Testis (tissue), 3 donors: ENCODE results near the gene FGF4. TPM values are rescaled to one million over a fixed set of nuclear protein-coding genes. Genes with fewer than 3 reads are reported as not detected.

Experiments
- DNase-seq: peaks from one replicate; pipeline ENCODE4 v3.0.0-alpha.2; 2019
- H3K27ac ChIP-seq, 2 donors: fragments of 200-600 bp; sonication (generic); one replicate each; pipeline ENCODE4 v1.5.1; 2019
- H3K27me3 ChIP-seq: fragments of 200-600 bp; sonication (generic); one replicate; pipeline ENCODE4 v1.5.1; 2019
- H3K36me3 ChIP-seq: fragments of 200-600 bp; sonication (generic); one replicate; pipeline ENCODE4 v1.5.1; 2017; ENCODE audit warnings: low read depth; ENCODE audit errors: missing control alignments
- H3K4me1 ChIP-seq: fragments of 200-600 bp; sonication (generic); one replicate; pipeline ENCODE4 v1.5.1; 2019
- H3K4me3 ChIP-seq, 2 donors: fragments of 200-600 bp; sonication (generic); one replicate each; pipeline ENCODE4 v1.5.1; 2017 to 2019
- H3K9me3 ChIP-seq: fragments of 200-600 bp; sonication (generic); one replicate; pipeline ENCODE4 v1.5.1; 2017
- CTCF ChIP-seq, 3 experiments: fragments of 450-650 bp in 2 of 3; fragments of 200-600 bp in 1 of 3; sonication (generic) in 1 of 3; IDR thresholded peaks; one replicate each; pipeline ENCODE4 v1.5.1; 2016 to 2019; ENCODE audit warnings: antibody characterized with exemption in 3 of 3, mild to moderate bottlenecking in 2 of 3, moderate library complexity in 1 of 3
- POLR2A ChIP-seq: fragments of 450-650 bp; IDR thresholded peaks from one replicate; pipeline ENCODE4 v1.6.1; 2017; ENCODE audit warnings: antibody characterized with exemption, mild to moderate bottlenecking, moderate library complexity
- WGBS, 2 donors: methylation state at CpG; one replicate each; pipeline ENCODE4 v1.1.5; 2018; 5-methylcytosine and 5-hydroxymethylcytosine counted together
- intact Hi-C: fragments of 100-400 bp; cut with DNase I; formaldehyde crosslinking; loops from one replicate; pipeline ENCODE4 v1.15.1; 2023; ENCODE audit warnings: low total_unique reads
- polyA plus RNA-seq: library from polyadenylated mRNA; stranded (reverse); fragments of 350-450 nt; fragmentation: Illumina TruSeq; extraction: RNeasy Lipid Tissue Mini Kit (QIAGEN cat#74804); gene quantifications from one replicate; pipeline ENCODE4 v1.2.3, GENCODE V29; 2014; ENCODE audit warnings: low read depth, low replicate concordance; ENCODE audit not compliant: insufficient read depth
- total RNA-seq, 2 donors: library from RNA; depleted of rRNA; stranded (reverse); fragments of >200 nt; gene quantifications; one replicate each; pipeline ENCODE4 v1.2.3, GENCODE V29; 2016

FGF4 gene
- total and polyA plus RNA-seq, 3 donors from 2014 or later, result 0.28 to 2.8 (median 0.87) TPM

GRCh38 chr11:69781241-69781640 is 6.1 kb upstream of the FGF4 start:
- TF ChIP-seq POLR2A (no peak), CTCF (IDR thresholded peaks at IDR 0.05) (no peak)
- Histone ChIP-seq H3K4me1 (no peaks in the 10 kb centered on the region), H3K36me3 (no peaks in the 10 kb centered on the region), H3K9me3 (no peaks in the 10 kb centered on the region), H3K27me3 (no peaks in the 10 kb centered on the region), H3K4me3 (no peak overlapping the region), H3K27ac (no peak overlapping the region)
- intact Hi-C loops, result no loop called here
- WGBS, 2 donors, result 69 to 79% methylated on average over 8 of the region's 8 CpGs
- no peak for DNase-seq

- Histone ChIP-seq H3K9me3 (no peaks in the 10 kb centered on the region), H3K4me1 (no peaks in the 10 kb centered on the region), H3K27me3 (no peaks in the 10 kb centered on the region), H3K36me3 (no peaks in the 10 kb centered on the region), H3K4me3 (no peak overlapping the region), H3K27ac (no peak overlapping the region)
- 90 to 92% methylated on average over 8 of the region's 8 CpGs for WGBS, 2 donors
- TF ChIP-seq CTCF (IDR thresholded peaks at IDR 0.05) (no peak), POLR2A (no peak)
- no peak for DNase-seq
- intact Hi-C loops, result no loop called here
These were observed 3.2 kb upstream of the FGF4 start for GRCh38 chr11:69778373-69778772.

- Histone ChIP-seq H3K4me1 (no peaks in the 10 kb centered on the region), H3K27ac (no peak overlapping the region), H3K9me3 (no peaks in the 10 kb centered on the region), H3K4me3 (peak overlapping the region; percentile 34 to 53), H3K36me3 (no peaks in the 10 kb centered on the region), H3K27me3 (no peaks in the 10 kb centered on the region)
- no peak for TF ChIP-seq POLR2A
- TF ChIP-seq CTCF (IDR thresholded peaks at IDR 0.05), result no peak
- intact Hi-C loops, result no loop called here
- DNase-seq, result no peak
- 1% methylated on average over 24 of the region's 107 CpGs; no CpG with 5 or more reads in 1 of the 2 donors for WGBS, 2 donors
These were observed 583 bp downstream of the FGF4 start for GRCh38 chr11:69774354-69775162.

GRCh38 chr11:69773626-69774353 is 1.4 kb downstream of the FGF4 start:
- WGBS, 2 donors, result 7 to 8% methylated on average over 3 to 28 of the region's 30 CpGs

More at GRCh38 chr11:69773626-69774353, 1.4 kb downstream of the FGF4 start:
- TF ChIP-seq CTCF (IDR thresholded peaks at IDR 0.05) (no peak), POLR2A (no peak)
- no peak for DNase-seq
- H3K4me3 ChIP-seq, result peak overlapping the region; percentile 34 to 53
- H3K36me3 ChIP-seq, result no peaks in the 10 kb centered on the region
- intact Hi-C loops, result no loop called here
- H3K9me3 ChIP-seq, result no peaks in the 10 kb centered on the region
- no peaks in the 10 kb centered on the region for H3K4me1 ChIP-seq
- H3K27ac ChIP-seq, result no peak overlapping the region
- H3K27me3 ChIP-seq, result no peaks in the 10 kb centered on the region
